ENCODE measurements around the gene IDH1.

DNA sequence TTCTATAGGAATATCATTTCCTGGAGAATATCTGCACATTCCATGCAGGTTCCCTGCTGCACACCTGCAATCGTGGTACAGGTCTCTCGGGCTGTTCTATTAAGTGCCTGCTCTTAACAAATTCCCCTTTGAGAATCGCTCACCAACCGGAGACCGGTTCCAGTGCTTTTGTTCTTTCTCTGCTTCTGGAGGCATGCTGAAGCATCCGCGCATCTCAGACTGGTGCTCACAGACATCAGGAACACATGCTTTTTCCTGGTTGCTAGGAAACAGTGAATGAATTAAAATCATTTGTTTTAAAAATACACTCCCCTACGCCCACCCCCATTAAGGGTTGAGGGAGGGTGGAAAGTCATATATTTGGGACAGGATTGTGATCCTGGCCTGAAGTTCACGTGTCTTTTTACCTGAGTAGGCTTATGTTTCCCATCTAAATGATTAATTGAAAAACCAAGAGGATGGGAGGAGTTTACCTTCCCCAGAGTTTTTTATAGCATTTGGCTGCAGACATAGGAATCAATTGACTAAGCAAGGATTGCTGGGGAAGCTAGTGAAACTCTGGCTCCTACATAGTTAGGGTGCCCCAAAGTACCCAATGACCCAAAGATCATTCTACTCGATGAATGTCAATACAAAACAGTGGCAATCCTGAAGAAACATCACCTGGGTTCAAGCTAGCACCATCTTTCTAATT, 64.9 kb downstream of the IDH1 start, which contains the start of gene C2orf80:
- TF ChIP-seq, protein P1, sequence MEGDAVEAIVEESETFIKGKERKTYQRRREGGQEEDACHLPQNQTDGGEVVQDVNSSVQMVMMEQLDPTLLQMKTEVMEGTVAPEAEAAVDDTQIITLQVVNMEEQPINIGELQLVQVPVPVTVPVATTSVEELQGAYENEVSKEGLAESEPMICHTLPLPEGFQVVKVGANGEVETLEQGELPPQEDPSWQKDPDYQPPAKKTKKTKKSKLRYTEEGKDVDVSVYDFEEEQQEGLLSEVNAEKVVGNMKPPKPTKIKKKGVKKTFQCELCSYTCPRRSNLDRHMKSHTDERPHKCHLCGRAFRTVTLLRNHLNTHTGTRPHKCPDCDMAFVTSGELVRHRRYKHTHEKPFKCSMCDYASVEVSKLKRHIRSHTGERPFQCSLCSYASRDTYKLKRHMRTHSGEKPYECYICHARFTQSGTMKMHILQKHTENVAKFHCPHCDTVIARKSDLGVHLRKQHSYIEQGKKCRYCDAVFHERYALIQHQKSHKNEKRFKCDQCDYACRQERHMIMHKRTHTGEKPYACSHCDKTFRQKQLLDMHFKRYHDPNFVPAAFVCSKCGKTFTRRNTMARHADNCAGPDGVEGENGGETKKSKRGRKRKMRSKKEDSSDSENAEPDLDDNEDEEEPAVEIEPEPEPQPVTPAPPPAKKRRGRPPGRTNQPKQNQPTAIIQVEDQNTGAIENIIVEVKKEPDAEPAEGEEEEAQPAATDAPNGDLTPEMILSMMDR (IDR thresholded peaks at IDR 0.05) = no peak
- TF ChIP-seq EP300 (IDR thresholded peaks at IDR 0.05) (no peak), POLR2A (IDR thresholded peaks at IDR 0.05) (no peak)

Measured in ovary (tissue), 3 donors.